Measurements from ENCODE around the gene SCLY.
"Not testable (repeated sequence)": the region's sequence is repeated elsewhere in the genome, so short reads cannot be mapped to it uniquely, and the experiment has no call there.

GRCh38 chr2:238066718-238067117, 5.9 kb downstream of the SCLY start:
- not testable (repeated sequence) for TF ChIP-seq CTCF (IDR thresholded peaks at IDR 0.05 in 2 of 3, conservative IDR thresholded peaks at IDR 0.05 in 1 of 3; ENCODE audit: borderline replicate concordance in 1 of 3, insufficient read depth in 1 of 3, low read depth in 2 of 3, low read length in 2 of 3); REST (IDR thresholded peaks at IDR 0.05; ENCODE audit: low read depth)
